Fibroblast of pulmonary artery (primary cell): ENCODE measurements around the gene COA5.
A peak's percentile ranks its signal among the peaks of the same experiment; 100 is the strongest.

Experiments used
- DNase-seq: peaks from one replicate; pipeline ENCODE4 v3.0.0-alpha.2; 2010; ENCODE audit warnings: low read depth
- H3K4me3 ChIP-seq: replicated peaks from 2 replicates; pipeline ENCODE4 v1.5.1; 2011; ENCODE audit warnings: low read depth, mild to moderate bottlenecking, control low read depth, low read length, moderate library complexity
- TF ChIP-seq, protein P1 (sequence below): IDR thresholded peaks from 2 replicates; pipeline ENCODE4 v1.5.1; 2011; ENCODE audit warnings: mild to moderate bottlenecking, control low read depth, low read length, inconsistent platforms; ENCODE audit errors: missing control alignments

The COA5 gene

DNA sequence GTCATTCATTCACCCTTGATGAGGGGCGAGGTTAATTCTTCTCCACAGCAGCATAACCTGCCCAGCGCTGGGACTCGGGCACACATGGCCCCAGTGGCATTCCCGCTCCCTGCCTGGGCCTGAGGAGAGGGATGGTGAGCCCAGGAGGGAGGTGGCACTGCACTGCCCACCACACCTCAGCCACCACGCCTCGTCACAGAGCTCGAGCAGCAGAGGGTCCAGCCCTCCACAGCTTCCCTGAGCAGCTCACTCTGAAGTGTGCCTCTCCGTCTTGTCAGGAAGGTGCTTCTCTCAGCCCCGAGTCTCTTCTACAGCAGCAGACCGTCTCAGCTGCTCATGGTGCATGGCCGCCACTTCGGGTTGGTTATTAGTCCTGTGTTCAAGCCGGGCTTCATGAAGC, 34.9 kb downstream of the COA5 start:
- no peak overlapping the region for H3K4me3 ChIP-seq
- TF ChIP-seq, protein P1, sequence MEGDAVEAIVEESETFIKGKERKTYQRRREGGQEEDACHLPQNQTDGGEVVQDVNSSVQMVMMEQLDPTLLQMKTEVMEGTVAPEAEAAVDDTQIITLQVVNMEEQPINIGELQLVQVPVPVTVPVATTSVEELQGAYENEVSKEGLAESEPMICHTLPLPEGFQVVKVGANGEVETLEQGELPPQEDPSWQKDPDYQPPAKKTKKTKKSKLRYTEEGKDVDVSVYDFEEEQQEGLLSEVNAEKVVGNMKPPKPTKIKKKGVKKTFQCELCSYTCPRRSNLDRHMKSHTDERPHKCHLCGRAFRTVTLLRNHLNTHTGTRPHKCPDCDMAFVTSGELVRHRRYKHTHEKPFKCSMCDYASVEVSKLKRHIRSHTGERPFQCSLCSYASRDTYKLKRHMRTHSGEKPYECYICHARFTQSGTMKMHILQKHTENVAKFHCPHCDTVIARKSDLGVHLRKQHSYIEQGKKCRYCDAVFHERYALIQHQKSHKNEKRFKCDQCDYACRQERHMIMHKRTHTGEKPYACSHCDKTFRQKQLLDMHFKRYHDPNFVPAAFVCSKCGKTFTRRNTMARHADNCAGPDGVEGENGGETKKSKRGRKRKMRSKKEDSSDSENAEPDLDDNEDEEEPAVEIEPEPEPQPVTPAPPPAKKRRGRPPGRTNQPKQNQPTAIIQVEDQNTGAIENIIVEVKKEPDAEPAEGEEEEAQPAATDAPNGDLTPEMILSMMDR, result no peak
- no peak for DNase-seq

DNA sequence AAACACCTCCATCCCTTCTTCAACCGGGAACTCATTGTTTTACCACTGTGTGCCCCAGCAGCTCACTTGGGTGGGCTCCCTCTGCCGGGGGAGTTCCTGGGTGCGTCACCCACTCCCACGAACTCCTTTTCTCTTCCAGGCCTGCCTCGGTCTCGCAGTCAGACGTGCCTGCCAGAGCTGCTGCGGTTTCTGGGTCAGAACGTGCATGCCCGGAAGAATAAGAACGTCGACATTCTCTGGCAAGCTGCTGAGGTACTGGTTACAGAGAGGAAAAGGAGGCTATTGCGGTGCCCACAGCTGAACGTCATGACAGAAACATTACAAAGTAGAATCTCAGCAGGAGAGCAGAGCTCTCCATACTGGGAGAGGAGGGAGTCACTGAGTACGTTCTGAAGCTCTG, 35.6 kb downstream of the COA5 start:
- peak; percentile 54 for DNase-seq
- TF ChIP-seq, protein P1, result no peak
- H3K4me3 ChIP-seq, result no peak overlapping the region

DNA sequence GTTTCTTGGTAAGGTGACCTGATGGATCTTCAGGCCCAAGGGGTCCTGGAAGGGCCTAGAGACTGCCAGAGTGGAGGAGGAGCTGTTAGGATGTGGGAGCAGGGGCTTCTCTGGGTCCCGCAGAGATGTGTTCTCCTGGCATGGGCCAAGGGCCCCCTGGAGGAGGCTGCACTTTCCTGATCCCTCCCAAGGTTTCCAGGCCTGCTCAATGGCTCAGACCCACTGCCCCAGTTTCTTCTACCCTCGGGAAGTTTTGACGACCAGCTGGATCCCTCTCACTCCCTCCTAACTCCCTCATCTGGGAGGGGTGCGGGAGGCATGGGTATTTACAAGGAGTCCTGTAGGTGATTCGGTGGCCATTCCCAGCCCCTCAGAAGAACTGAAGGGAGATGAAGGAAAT, 36.1 kb downstream of the COA5 start:
- H3K4me3 ChIP-seq, result no peak overlapping the region
- no peak for DNase-seq
- TF ChIP-seq, protein P1, result no peak

DNA sequence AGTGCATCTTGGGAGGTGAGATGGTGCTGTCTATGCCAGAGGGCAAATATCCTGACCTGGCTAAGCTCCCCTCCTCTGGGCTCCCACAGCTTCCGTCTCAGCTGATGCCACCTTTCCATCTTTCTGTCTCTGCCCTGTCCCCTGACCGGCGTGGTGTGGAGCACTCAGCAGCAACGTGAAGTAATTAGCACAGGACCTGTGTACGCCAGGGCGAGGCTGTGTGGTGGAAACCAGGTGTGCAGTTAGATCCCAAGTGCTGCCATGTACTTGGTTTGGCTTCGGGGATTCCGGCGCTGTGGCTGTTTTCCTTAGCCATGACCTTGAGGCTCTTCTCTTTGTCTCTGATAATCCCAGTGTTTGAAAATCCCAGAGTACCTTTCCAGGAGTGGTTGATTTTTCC, 36.5 kb downstream of the COA5 start:
- TF ChIP-seq, protein P1, result no peak
- H3K4me3 ChIP-seq, result no peak overlapping the region
- DNase-seq, result no peak

DNA sequence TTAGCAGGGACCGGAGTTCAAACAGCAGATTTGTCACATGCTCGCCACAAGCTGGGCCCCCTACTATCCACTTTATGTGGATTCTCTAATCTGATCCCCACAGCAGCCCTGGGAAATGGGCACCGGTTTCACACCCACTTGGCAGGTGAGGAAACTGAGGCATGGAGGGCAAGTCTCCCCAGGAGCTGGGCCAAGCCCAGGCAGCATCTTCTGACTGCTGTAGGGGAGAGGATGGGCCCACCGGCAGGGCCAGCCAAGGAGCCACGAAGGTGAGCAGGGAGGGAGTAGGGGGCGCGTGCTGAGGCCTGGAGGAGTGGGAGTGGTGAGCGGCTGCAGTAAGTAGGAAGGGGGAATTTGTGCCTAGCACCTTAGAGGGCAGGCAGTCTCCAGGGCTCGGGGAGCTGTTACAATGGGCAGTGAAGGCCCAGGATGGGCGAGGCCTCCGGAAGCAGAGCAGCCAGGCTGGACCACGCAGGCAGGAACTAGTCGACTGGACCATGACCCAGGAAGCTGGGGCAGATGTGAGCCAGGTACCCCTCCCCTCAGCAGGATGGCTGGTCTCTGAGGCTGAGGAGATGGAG, 37.1 kb downstream of the COA5 start:
- no peak for DNase-seq
- no peak overlapping the region for H3K4me3 ChIP-seq
- TF ChIP-seq, protein P1, result no peak

DNA sequence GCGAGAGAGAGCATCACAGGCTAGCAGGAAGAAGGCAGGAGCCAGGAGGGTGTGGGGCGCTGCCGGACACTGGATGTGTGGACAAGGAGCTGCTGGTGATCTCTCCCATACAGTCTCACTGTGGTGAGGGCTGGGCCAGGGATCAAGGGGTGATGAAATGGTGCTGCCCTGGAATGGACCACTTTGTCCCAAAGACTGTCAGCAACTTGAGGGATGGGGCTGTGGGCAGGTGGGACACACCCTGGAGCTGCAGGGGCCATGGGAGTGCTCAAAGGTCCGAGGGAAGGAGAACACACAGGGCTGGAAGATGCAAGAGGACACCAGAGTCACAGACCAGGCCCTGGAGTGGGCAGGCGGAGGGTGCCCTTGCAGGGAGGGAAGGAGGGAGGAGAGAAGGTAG, 38.0 kb downstream of the COA5 start:
- H3K4me3 ChIP-seq, result no peak overlapping the region
- TF ChIP-seq, protein P1, result no peak
- no peak for DNase-seq

DNA sequence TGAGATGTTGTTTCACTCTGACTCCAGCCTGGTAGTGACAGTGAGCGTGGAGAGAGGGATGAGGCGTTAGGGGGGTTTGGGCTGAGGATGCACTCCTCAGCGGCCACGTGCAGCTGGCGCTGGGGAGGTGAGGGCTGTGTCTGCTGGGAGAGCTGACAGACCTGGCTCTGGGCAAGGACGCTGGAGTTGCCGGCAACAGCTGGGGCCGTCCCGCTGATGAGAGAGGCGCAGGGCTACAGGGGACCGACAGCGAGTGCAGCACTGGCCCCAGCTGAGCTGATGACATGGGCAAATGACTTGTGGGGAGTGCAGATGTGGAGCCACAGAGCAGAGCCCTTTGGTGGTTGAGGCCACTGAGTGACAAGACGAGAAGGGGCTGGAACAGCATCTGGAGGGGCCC, 38.4 kb downstream of the COA5 start:
- no peak for DNase-seq
- TF ChIP-seq, protein P1, result no peak
- no peak overlapping the region for H3K4me3 ChIP-seq
